Activated CD4-positive, alpha-beta T cell treated with anti-CD3 and anti-CD28 coated beads, Interleukin-2, amount 50 U/mL, for 4 hours (primary cell): ENCODE results near the gene RTBDN.
"Not testable (repeated sequence)": the region's sequence is repeated elsewhere in the genome, so short reads cannot be mapped to it uniquely, and the experiment has no call there.

Experiments
- DNase-seq, 2 experiments: peaks; one replicate each; pipeline ENCODE4 v3.0.0-alpha.2; 2020

Gene RTBDN

GRCh38 chr19:12817188-12817587 lies 17.2 kb downstream of the RTBDN start:
- not testable (repeated sequence) for DNase-seq

- no peak for DNase-seq
Measured at GRCh38 chr19:12815088-12815487, 19.3 kb downstream of the RTBDN start.

- DNase-seq = peak; percentile 78 to 80
Measured at GRCh38 chr19:12806242-12807081, 27.9 kb downstream of the RTBDN start, which contains the start of gene RNASEH2A. TSS of gene RNASEH2A (plus strand) at chr19:12806584. CDS start at chr19:12806674, 90 bp downstream.

GRCh38 chr19:12804051-12804450 lies 30.3 kb downstream of the RTBDN start:
- no peak for DNase-seq

- no peak for DNase-seq
Measured at GRCh38 chr19:12802267-12803106, 31.9 kb downstream of the RTBDN start.

GRCh38 chr19:12801466-12802266 lies 32.7 kb downstream of the RTBDN start, which contains the start of the genes PRDX2 and THSD8:
TSS of gene PRDX2 (minus strand) at chr19:12801800. CDS start at chr19:12801261, 539 bp downstream.
TSS of gene THSD8 (plus strand) at chr19:12802069. CDS start at chr19:12802072, 3 bp downstream.
- DNase-seq = peak; percentile 60 to 62

- DNase-seq = no peak
Measured at GRCh38 chr19:12800923-12801465, 33.4 kb downstream of the RTBDN start.

GRCh38 chr19:12800466-12800770 lies 34.0 kb downstream of the RTBDN start:
- no peak for DNase-seq

- DNase-seq = no peak
Measured at GRCh38 chr19:12799742-12800465, 34.5 kb downstream of the RTBDN start.

GRCh38 chr19:12797607-12798006 lies 36.8 kb downstream of the RTBDN start:
- DNase-seq = not testable (repeated sequence)

- no peak for DNase-seq
Measured at GRCh38 chr19:12797141-12797587, 37.2 kb downstream of the RTBDN start.

GRCh38 chr19:12796146-12797071 lies 38.0 kb downstream of the RTBDN start:
- DNase-seq = peak; percentile 66 to 70

- DNase-seq = no peak
Measured at GRCh38 chr19:12794971-12795381, 39.4 kb downstream of the RTBDN start.

- no peak for DNase-seq
Measured at GRCh38 chr19:12794196-12794941, 40.0 kb downstream of the RTBDN start.

- DNase-seq = peak; percentile 92 to 95
Measured at GRCh38 chr19:12793290-12794195, 40.8 kb downstream of the RTBDN start.

GRCh38 chr19:12792853-12793289 lies 41.5 kb downstream of the RTBDN start:
- DNase-seq = no peak

- DNase-seq = peak; percentile 61 to 72
Measured at GRCh38 chr19:12792051-12792852, 42.1 kb downstream of the RTBDN start.
